Dendritic cell treated with granulocyte-macrophage colony-stimulating factor and Interleukin-4, amounts not matched to agents 40 ng/mL and 50 ng/mL, for 4 days (primary cell): ENCODE data around the gene LIPC.

Experiments
- H3K27ac Mint-ChIP-seq: one replicate; pipeline ENCODE4 v1.8.0; 2022; ENCODE audit warnings: mild to moderate bottlenecking, mixed read lengths
- H3K27me3 Mint-ChIP-seq: one replicate; pipeline ENCODE4 v1.8.0; 2022; ENCODE audit warnings: mild to moderate bottlenecking, mixed read lengths
- H3K36me3 Mint-ChIP-seq: one replicate; pipeline ENCODE4 v1.8.0; 2022; ENCODE audit warnings: low read depth, mixed read lengths
- H3K4me1 Mint-ChIP-seq: one replicate; pipeline ENCODE4 v1.8.0; 2022; ENCODE audit warnings: low read depth, mixed read lengths
- H3K4me3 Mint-ChIP-seq: one replicate; pipeline ENCODE4 v1.8.0; 2022; ENCODE audit warnings: mild to moderate bottlenecking, moderate library complexity, mixed read lengths
- H3K9me3 Mint-ChIP-seq: one replicate; pipeline ENCODE4 v1.8.0; 2022; ENCODE audit warnings: mixed read lengths
- intact Hi-C: fragments of 100-400 bp; cut with micrococcal nuclease; formaldehyde crosslinking; loops from one replicate; pipeline ENCODE4 v1.15.0; 2022

LIPC gene

GRCh38 chr15:58398071-58398470 is 33.7 kb upstream of the LIPC start:
- no peak overlapping the region for H3K27ac Mint-ChIP-seq
- H3K4me3 Mint-ChIP-seq, result no peak overlapping the region
- peaks cover 2% of the 10 kb centered on the region for H3K27me3 Mint-ChIP-seq
- intact Hi-C loops, result no loop called here
- no peaks in the 10 kb centered on the region for H3K4me1 Mint-ChIP-seq
- no peaks in the 10 kb centered on the region for H3K36me3 Mint-ChIP-seq
- no peaks in the 10 kb centered on the region for H3K9me3 Mint-ChIP-seq

DNA sequence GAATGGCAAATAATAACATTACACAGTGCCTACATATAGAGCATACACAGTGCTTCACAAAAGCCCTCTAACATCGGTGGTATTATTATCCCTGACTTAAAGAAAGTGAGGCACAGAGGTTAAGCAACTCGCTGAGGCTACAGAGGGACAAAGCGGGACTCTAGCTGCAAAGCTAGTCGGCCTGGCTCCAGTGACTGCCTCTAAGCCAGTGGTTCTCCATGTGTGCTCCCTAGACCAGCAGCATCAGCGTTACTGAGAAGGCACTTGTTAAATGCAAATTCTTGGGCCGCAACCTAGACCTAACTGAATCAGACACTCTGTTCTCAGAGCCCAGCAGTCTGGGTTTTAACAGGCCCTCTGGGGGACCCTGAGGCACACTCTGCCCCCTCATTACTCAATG is 33.1 kb upstream of the LIPC start:
- H3K27me3 Mint-ChIP-seq, result peaks cover 3% of the 10 kb centered on the region
- H3K4me3 Mint-ChIP-seq, result no peak overlapping the region
- no peaks in the 10 kb centered on the region for H3K4me1 Mint-ChIP-seq
- H3K27ac Mint-ChIP-seq, result no peak overlapping the region
- H3K36me3 Mint-ChIP-seq, result no peaks in the 10 kb centered on the region
- intact Hi-C loops, result no loop called here
- H3K9me3 Mint-ChIP-seq, result no peaks in the 10 kb centered on the region

DNA sequence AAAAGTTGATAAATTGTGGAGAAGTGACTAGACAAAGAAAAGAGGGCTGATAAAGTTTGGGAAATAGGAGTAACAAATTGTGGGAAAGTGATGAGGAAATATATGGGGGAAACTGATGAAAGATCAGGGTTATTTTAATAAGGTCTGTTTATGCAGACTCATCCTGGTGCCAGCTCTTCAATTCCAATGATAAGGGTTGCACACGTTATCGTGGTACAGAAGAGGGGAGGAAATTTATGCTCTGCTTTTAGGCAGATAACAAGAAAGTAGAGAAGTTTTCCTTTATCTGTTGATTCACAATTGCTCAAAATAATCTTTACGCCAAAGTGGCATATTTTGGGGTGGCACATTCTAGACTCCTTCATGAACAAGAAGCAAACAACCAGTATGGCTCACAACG is 32.1 kb upstream of the LIPC start:
- no peak overlapping the region for H3K27ac Mint-ChIP-seq
- intact Hi-C loops, result no loop called here
- H3K4me1 Mint-ChIP-seq, result no peaks in the 10 kb centered on the region
- peaks cover 1% of the 10 kb centered on the region for H3K27me3 Mint-ChIP-seq
- H3K9me3 Mint-ChIP-seq, result no peaks in the 10 kb centered on the region
- H3K36me3 Mint-ChIP-seq, result no peaks in the 10 kb centered on the region
- H3K4me3 Mint-ChIP-seq, result no peak overlapping the region

GRCh38 chr15:58401276-58401675 is 30.5 kb upstream of the LIPC start:
- Mint-ChIP-seq H3K27ac (no peak overlapping the region), H3K9me3 (no peaks in the 10 kb centered on the region), H3K4me3 (no peak overlapping the region), H3K36me3 (no peaks in the 10 kb centered on the region), H3K4me1 (no peaks in the 10 kb centered on the region), H3K27me3 (peaks cover 1% of the 10 kb centered on the region)
- intact Hi-C loops, result no loop called here

DNA sequence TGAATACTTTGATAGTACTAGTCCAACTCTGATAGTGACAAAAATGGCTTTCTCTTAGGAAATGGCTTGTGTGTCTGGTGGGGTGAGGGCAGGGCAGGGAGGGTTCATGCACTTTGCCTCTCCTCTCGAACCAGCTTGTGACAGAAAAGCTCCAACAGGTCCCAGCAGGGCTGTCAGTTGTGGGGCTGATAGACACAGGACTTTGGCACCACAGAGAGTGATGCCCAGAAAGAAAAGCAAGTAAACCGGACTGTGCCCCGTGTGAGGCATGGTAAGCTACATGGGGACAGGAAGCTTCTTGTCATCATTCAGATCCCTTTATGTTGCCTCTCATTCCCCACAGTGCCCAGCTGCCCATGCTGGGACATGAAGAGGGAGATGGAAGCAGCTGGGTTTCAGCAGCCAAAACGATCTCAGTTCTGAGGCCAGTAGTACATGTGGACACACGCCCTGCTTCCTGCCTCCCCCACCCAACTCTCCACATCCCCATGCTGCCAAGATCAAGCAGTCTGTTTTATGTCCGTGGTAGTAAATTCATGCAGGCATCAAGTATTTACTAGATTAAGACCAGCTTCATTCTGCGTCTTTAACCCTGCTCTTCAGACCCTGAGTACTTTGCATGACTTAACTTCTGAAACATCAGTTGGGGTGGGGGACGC is 29.7 kb upstream of the LIPC start:
- Mint-ChIP-seq H3K36me3 (no peaks in the 10 kb centered on the region), H3K4me1 (no peaks in the 10 kb centered on the region), H3K9me3 (no peaks in the 10 kb centered on the region), H3K27ac (no peak overlapping the region), H3K4me3 (no peak overlapping the region), H3K27me3 (peaks cover 1% of the 10 kb centered on the region)
- intact Hi-C loops, result no loop called here

GRCh38 chr15:58403581-58403980 is 28.2 kb upstream of the LIPC start:
- H3K9me3 Mint-ChIP-seq, result no peaks in the 10 kb centered on the region
- H3K4me1 Mint-ChIP-seq, result no peaks in the 10 kb centered on the region
- H3K27me3 Mint-ChIP-seq, result peaks cover 1% of the 10 kb centered on the region
- no peak overlapping the region for H3K4me3 Mint-ChIP-seq
- intact Hi-C loops, result no loop called here
- no peak overlapping the region for H3K27ac Mint-ChIP-seq
- no peaks in the 10 kb centered on the region for H3K36me3 Mint-ChIP-seq

DNA sequence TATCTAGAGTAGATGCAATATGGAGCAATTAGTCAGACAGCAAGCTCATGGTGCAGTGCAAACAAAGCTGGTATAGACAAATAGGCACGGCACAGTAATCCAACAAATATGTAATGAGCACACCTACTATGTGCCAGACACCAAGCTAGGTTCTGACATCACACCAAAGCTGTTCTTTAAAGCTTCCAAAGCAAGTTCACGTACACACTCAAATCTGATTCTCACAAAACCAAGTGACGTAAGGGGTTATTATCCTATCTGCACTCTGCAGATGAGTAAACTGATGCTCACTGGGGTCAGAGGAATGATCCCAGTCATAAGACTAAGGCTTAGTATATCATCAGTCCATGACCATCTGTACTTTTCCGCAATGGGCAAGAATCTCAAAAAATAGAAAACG is 27.8 kb upstream of the LIPC start:
- H3K4me3 Mint-ChIP-seq, result no peak overlapping the region
- H3K36me3 Mint-ChIP-seq, result no peaks in the 10 kb centered on the region
- intact Hi-C loops, result no loop called here
- H3K4me1 Mint-ChIP-seq, result no peaks in the 10 kb centered on the region
- H3K9me3 Mint-ChIP-seq, result no peaks in the 10 kb centered on the region
- H3K27me3 Mint-ChIP-seq, result peaks cover 1% of the 10 kb centered on the region
- no peak overlapping the region for H3K27ac Mint-ChIP-seq

DNA sequence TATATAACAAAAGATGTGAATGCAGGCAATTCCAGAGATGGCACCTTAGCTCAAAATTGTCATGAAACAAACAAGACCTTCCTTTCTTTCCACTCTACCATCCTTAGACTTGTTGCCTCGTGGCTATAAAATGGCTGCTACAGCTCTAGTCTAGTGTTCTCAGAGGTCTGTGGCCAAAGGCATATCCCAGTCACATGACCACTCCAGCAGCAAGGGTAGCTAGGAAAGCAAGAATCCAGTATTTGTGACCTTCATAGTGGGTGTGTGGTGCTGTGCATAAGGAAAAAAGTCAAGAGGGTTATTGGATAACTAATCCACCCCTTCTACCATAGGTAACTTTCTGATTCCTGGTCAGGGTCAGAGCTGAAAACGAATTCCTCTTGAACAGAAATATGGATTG is 27.1 kb upstream of the LIPC start:
- no peak overlapping the region for H3K4me3 Mint-ChIP-seq
- H3K9me3 Mint-ChIP-seq, result no peaks in the 10 kb centered on the region
- intact Hi-C loops, result no loop called here
- no peaks in the 10 kb centered on the region for H3K4me1 Mint-ChIP-seq
- no peaks in the 10 kb centered on the region for H3K36me3 Mint-ChIP-seq
- peaks cover 1% of the 10 kb centered on the region for H3K27me3 Mint-ChIP-seq
- no peak overlapping the region for H3K27ac Mint-ChIP-seq

GRCh38 chr15:58405865-58406264 is 25.9 kb upstream of the LIPC start:
- H3K4me1 Mint-ChIP-seq, result no peaks in the 10 kb centered on the region
- no peaks in the 10 kb centered on the region for H3K9me3 Mint-ChIP-seq
- intact Hi-C loops, result no loop called here
- H3K4me3 Mint-ChIP-seq, result no peak overlapping the region
- peaks cover 1% of the 10 kb centered on the region for H3K27me3 Mint-ChIP-seq
- H3K36me3 Mint-ChIP-seq, result no peaks in the 10 kb centered on the region
- H3K27ac Mint-ChIP-seq, result no peak overlapping the region

DNA sequence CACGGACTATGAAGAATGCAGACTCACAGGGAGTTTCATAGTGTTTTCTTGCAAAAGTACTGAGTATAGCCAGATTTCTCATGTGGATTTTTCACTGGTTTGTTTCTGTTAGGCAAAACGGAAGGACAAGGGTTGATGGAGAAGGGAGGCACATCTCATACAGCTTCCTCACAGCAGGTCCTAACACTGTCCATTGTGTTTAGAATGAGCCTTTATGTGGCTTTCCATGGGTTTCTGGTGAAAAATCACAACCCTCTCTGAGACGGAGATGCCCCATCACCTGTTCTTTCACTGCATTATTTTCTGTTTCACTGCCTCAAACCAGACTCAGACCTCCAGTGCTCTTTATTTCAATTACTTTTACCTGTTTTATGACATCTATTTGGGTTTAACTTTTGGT is 25.0 kb upstream of the LIPC start:
- Mint-ChIP-seq H3K36me3 (no peaks in the 10 kb centered on the region), H3K27me3 (peaks cover 1% of the 10 kb centered on the region), H3K4me3 (no peak overlapping the region), H3K4me1 (no peaks in the 10 kb centered on the region), H3K9me3 (no peaks in the 10 kb centered on the region), H3K27ac (no peak overlapping the region)
- intact Hi-C loops, result no loop called here

DNA sequence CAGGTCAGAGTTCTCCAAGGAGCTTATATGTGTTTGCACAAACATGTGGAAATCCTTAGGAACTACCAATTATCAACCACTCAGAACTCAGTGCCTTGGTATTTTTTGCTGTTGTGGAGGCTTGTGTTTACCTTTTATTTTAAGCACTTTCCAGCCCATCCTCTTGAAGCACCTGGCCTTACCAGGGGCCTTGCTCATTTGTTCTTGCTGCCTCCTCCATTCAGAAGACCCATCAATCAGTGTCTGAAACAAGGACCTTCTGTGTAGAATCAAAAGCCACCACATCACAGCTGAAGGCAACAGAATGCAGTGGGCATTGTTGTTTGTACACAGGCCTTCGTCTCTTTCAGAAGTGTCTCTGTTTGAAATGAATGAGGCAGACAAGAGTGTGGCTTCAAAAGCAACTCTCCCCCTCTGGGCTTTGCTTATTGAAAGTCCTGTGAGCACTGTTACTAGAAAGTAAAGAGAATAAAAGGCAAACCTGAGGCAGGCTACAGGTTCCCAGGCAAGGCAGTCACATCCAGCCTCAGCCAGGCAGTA is 24.5 kb upstream of the LIPC start:
- H3K4me1 Mint-ChIP-seq, result no peaks in the 10 kb centered on the region

GRCh38 chr15:58407778-58408177 is 24.0 kb upstream of the LIPC start:
- Mint-ChIP-seq H3K9me3 (no peaks in the 10 kb centered on the region), H3K27ac (no peak overlapping the region), H3K36me3 (no peaks in the 10 kb centered on the region), H3K27me3 (peaks cover 1% of the 10 kb centered on the region), H3K4me3 (no peak overlapping the region), H3K4me1 (no peaks in the 10 kb centered on the region)
- intact Hi-C loops, result no loop called here

More for the DNA sequence above, 24.5 kb upstream of the LIPC start:
- Mint-ChIP-seq H3K4me3 (no peak overlapping the region), H3K27me3 (peaks cover 1% of the 10 kb centered on the region), H3K27ac (no peak overlapping the region), H3K36me3 (no peaks in the 10 kb centered on the region), H3K9me3 (no peaks in the 10 kb centered on the region)
- intact Hi-C loops, result no loop called here

- H3K36me3 Mint-ChIP-seq, result no peaks in the 10 kb centered on the region
- H3K27me3 Mint-ChIP-seq, result no peaks in the 10 kb centered on the region
- H3K4me1 Mint-ChIP-seq, result no peaks in the 10 kb centered on the region
- no peaks in the 10 kb centered on the region for H3K9me3 Mint-ChIP-seq
- no peak overlapping the region for H3K27ac Mint-ChIP-seq
- no peak overlapping the region for H3K4me3 Mint-ChIP-seq
- intact Hi-C loops, result no loop called here
These were observed 21.9 kb upstream of the LIPC start for GRCh38 chr15:58409861-58410260.

DNA sequence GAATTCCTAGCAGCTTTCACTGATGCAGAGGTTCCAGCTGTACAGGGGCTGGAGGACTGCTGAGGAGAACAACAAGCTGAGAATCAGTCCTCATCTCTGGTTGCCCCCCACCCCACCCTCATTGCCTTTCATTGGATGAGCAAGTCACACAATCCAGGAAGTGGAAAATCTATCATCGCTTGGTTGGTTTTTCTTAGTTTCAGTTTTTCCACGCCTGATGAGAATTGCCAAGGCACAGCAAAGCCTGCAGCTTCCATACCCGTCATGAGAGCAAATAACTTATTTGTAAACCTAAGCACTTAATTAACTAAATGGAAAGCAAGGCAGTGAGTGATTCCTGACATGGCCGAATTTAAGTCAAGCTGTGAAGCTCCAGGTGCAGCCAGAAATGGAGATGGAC is 21.4 kb upstream of the LIPC start:
- H3K4me3 Mint-ChIP-seq, result peak overlapping the region; percentile 27
- no peaks in the 10 kb centered on the region for H3K4me1 Mint-ChIP-seq
- H3K27me3 Mint-ChIP-seq, result no peaks in the 10 kb centered on the region
- H3K36me3 Mint-ChIP-seq, result no peaks in the 10 kb centered on the region
- no peaks in the 10 kb centered on the region for H3K9me3 Mint-ChIP-seq
- intact Hi-C loops, result no loop called here
- no peak overlapping the region for H3K27ac Mint-ChIP-seq

GRCh38 chr15:58413253-58413652 is 18.5 kb upstream of the LIPC start:
- intact Hi-C loops, result no loop called here

More at GRCh38 chr15:58413253-58413652, 18.5 kb upstream of the LIPC start:
- Mint-ChIP-seq H3K4me1 (no peaks in the 10 kb centered on the region), H3K27ac (no peak overlapping the region), H3K4me3 (no peak overlapping the region), H3K36me3 (no peaks in the 10 kb centered on the region), H3K9me3 (no peaks in the 10 kb centered on the region), H3K27me3 (no peaks in the 10 kb centered on the region)
